K562 (cell line): ENCODE measurements around the gene NACA. TPM values are rescaled to one million over a fixed set of nuclear protein-coding genes. Genes with fewer than 3 reads are reported as not detected.

Experiments used
- ASH1L ChIP-seq: fragments of 450-650 bp; IDR thresholded peaks from 2 replicates; pipeline ENCODE4 v1.6.1; 2018; ENCODE audit warnings: borderline replicate concordance, mild to moderate bottlenecking, low read depth; ENCODE audit not compliant: partially characterized antibody
- CREB5 ChIP-seq: fragments of 250-450 bp; sonication (Bioruptor Pico); IDR thresholded peaks from 2 replicates; pipeline ENCODE4 v1.5.0; 2020; ENCODE audit warnings: mild to moderate bottlenecking
- GATA2 ChIP-seq: sonication (generic); formaldehyde crosslinking; IDR thresholded peaks from 2 replicates; pipeline ENCODE4 v1.4.0; 2020; ENCODE audit warnings: mild to moderate bottlenecking, missing genetic modification reagents
- HDAC1 ChIP-seq, 2 experiments: fragments of 450-650 bp; IDR thresholded peaks; 2 replicates each; pipeline ENCODE4 v1.6.1; 2016 to 2017; ENCODE audit warnings: inconsistent platforms in 1 of 2, mild to moderate bottlenecking in 1 of 2, moderate library complexity in 1 of 2
- NR2C1 ChIP-seq, 2 experiments: fragments of 450-650 bp; IDR thresholded peaks; 2 replicates each; pipeline ENCODE4 v1.6.1; 2017; ENCODE audit warnings: mild to moderate bottlenecking in 2 of 2, antibody characterized with exemption in 1 of 2, inconsistent platforms in 1 of 2, missing compliant biosample characterization in 1 of 2, missing genetic modification characterization in 1 of 2
- RERE ChIP-seq: sonication (generic); formaldehyde crosslinking; IDR thresholded peaks from 2 replicates; pipeline ENCODE4 v1.8.0; 2023; ENCODE audit warnings: missing genetic modification reagents, mild to moderate bottlenecking, borderline replicate concordance
- TBL1XR1 ChIP-seq, 2 experiments: IDR thresholded peaks; 2 replicates each; pipeline ENCODE4 v1.6.1; 2012; ENCODE audit warnings: improper control_type of control experiment in 2 of 2, low read length in 2 of 2, mild to moderate bottlenecking in 1 of 2
- TFE3 ChIP-seq: fragments of 450-650 bp; formaldehyde crosslinking; IDR thresholded peaks from 2 replicates; pipeline ENCODE4 v1.4.0; 2020; ENCODE audit warnings: mild to moderate bottlenecking, mixed read lengths
- ZNF384 ChIP-seq: IDR thresholded peaks from 2 replicates; pipeline ENCODE4 v1.6.1; 2012; ENCODE audit warnings: low read depth, low read length, improper control_type of control experiment
- ZNF398 ChIP-seq: fragments of 250-450 bp; sonication (Bioruptor Pico); IDR thresholded peaks from 2 replicates; pipeline ENCODE4 v1.8.0; 2021; ENCODE audit warnings: moderate library complexity, mild to moderate bottlenecking, inconsistent platforms
- ZNF668 ChIP-seq: fragments of 250-450 bp; sonication (Bioruptor Pico); IDR thresholded peaks from 2 replicates; pipeline ENCODE4 v1.8.0; 2022; ENCODE audit warnings: mild to moderate bottlenecking, inconsistent platforms
- ZNF766 ChIP-seq: fragments of 200-800 bp; sonication (Bioruptor generic); conservative IDR thresholded peaks from 2 replicates; pipeline ENCODE4 v1.6.1; 2016; ENCODE audit warnings: missing genetic modification characterization, missing compliant biosample characterization
- ZSCAN29 ChIP-seq: fragments of 450-650 bp; IDR thresholded peaks from 2 replicates; pipeline ENCODE4 v1.6.1; 2017
- polyA plus RNA-seq, 8 experiments: library from polyadenylated mRNA; depleted of rRNA in 4 of 8; stranded (reverse) in 5 of 8; unstranded in 3 of 8; fragments of >200 nt; fragmentation: Nextera tagmentation in 2 of 8; fragmentation: Illumina TruSeq in 1 of 8; extraction: Ambion mirVana in 2 of 8; extraction: Trizol in 1 of 8; gene quantifications; 2 replicates each; pipeline versions ENCODE4 v1.2.1 to v1.2.3, GENCODE V29; 2011 to 2014; ENCODE audit warnings: inconsistent platforms in 1 of 8, missing spikeins in 1 of 8
- total RNA-seq, 7 experiments: library from RNA; depleted of rRNA in 6 of 7; stranded (reverse); fragments of >200 nt in 6 of 7; fragmentation: Illumina TruSeq in 2 of 7; extraction: Trizol in 2 of 7; gene quantifications; 2 replicates each; pipeline versions ENCODE4 v1.2.1 to v1.2.3, GENCODE V29; 2011 to 2021; ENCODE audit warnings: low replicate concordance in 1 of 7
- TF ChIP-seq, protein P1 (sequence below): fragments of 250-450 bp; sonication (Bioruptor Pico); IDR thresholded peaks from 2 replicates; pipeline ENCODE4 v1.5.1; 2021; ENCODE audit warnings: mild to moderate bottlenecking

The NACA gene
- total and polyA plus RNA-seq, 9 of the 15 experiments (the other 6 are each of a cell fraction or from before 2014, with no cell fraction given): 1,030 to 2,416 (median 1,645) TPM

DNA sequence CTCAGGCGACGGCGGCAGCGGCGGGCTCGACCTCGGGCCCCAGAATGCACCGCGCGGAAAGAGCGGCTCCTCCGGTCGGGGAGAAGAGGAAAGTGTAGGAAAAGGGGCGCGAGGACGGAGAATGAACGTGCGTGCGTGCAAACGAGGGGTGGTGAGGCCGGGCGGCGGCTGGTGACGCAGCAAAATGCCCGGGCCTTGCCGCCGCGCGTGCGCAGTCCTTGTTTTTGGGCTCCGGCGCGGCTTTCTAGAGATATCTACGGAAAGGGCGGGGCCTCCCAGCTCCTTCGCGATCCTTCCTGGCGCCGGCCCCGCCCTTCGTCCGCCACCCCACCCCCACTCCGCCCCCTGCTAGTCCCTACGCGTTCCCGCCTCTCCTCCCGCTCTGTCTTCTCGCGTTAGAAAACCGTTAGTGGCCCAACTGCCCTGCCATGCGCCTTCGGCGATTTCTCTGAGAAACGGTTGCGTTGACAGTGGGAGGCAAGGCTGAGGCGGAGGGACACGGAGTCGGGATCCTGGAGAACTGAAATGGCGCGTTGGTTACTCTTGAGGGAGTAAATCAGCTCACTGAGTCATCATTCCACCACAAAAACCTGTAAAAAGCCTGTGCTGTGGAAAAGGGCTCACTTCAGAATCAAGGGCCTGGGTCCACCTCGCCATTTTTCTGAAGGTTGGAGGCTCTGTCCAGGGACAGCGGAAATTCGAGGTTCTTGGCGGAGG, 36.8 kb downstream of the NACA start, which contains the start of gene PTGES3 (continued):
- TF ChIP-seq RERE (CRISPR knock-in tag) (no peak), ZNF398 (no peak), CREB5 (CRISPR knock-in tag) (no peak), ZNF668 (CRISPR knock-in tag) (no peak), ZNF766 (CRISPR knock-in tag) (peak; percentile 84), ASH1L (no peak), ZNF384 (no peak; the same call in 1 of the 2 replicates), ZSCAN29 (0 out of 2 replicates have a peak, but pooled peaks have one; percentile 48), GATA2 (CRISPR knock-in tag) (no peak), TBL1XR1 (IDR thresholded peaks at IDR 0.05; ENCODE audit: low read length in 2 of 2) (peak in 1 of 2 experiments; percentile 46; a peak in 1 of 4 replicates), NR2C1 (IDR thresholded peaks at IDR 0.05) (0 out of 2 replicates have a peak, but pooled peaks have one; percentile 37), NR2C1 (tag; IDR thresholded peaks at IDR 0.05) (peak; percentile 38), HDAC1 (IDR thresholded peaks at IDR 0.05) (peak; percentile 43 to 62; a peak in 2 of 4 replicates), TFE3 (CRISPR knock-in tag) (no peak)
- TF ChIP-seq, protein P1, sequence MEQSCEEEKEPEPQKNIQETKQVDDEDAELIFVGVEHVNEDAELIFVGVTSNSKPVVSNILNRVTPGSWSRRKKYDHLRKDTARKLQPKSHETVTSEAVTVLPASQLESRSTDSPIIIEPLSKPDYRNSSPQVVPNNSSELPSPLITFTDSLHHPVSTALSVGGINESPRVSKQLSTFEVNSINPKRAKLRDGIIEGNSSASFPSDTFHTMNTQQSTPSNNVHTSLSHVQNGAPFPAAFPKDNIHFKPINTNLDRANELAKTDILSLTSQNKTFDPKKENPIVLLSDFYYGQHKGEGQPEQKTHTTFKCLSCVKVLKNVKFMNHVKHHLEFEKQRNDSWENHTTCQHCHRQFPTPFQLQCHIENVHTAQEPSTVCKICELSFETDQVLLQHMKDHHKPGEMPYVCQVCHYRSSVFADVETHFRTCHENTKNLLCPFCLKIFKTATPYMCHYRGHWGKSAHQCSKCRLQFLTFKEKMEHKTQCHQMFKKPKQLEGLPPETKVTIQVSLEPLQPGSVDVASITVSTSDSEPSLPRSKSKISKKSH: no peak
